Measurements from ENCODE around the gene PRSS23. TPM values are rescaled to one million over a fixed set of nuclear protein-coding genes. Genes with fewer than 3 reads are reported as not detected.

The PRSS23 gene, protein sequence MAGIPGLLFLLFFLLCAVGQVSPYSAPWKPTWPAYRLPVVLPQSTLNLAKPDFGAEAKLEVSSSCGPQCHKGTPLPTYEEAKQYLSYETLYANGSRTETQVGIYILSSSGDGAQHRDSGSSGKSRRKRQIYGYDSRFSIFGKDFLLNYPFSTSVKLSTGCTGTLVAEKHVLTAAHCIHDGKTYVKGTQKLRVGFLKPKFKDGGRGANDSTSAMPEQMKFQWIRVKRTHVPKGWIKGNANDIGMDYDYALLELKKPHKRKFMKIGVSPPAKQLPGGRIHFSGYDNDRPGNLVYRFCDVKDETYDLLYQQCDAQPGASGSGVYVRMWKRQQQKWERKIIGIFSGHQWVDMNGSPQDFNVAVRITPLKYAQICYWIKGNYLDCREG
- polyA plus RNA-seq = 2.7 and 3.6 TPM in 2 replicates
- polyA minus RNA-seq = 4.4 and 5.0 TPM in 2 replicates

DNA sequence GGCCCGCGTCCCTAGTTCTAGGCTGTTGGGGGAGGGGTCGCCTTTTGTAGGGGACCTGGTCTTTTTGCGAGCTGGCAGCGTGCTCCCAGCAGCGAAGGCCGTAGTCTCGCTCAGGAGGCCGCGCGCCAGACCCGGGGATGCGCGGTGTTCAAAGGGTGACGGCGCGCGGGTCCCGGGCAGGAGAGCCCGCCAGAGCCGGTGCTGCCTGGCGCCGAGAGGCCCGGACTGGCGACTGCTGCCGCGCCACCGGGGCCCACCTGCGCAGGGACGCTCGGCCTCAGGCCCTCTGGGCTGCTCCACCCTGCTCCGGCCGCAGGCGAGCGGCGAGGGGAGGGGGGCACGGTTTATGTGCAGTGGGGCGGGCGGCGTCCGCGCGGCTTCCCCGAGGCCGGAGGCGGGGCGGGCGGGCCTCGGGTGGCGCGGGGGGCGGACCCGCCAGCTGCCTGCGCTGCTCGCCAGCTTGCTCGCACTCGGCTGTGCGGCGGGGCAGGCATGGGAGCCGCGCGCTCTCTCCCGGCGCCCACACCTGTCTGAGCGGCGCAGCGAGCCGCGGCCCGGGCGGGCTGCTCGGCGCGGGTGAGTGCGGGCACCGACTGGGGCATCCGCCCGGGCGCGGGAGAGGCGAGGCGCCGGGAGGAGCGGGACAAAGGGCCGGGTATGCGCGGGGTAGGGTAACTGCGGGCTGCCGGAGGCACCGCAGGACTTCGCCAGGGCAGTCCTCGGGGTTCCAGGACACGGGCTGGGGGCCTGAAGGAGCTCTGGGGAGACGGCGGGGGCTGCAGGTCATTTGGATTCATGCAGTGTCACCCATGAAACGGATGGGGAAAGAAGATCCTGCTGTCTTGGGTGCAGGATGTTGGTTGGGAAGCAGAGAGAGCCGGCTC is at the start of gene PRSS23:
Gene PRSS23, plus strand, starts transcription at position 467 of the 884 bp plus-strand sequence. CDS start 7,102 bp downstream, outside the sequence.
- Histone ChIP-seq H3K4me3 (ENCODE audit: low read length) (peak within 1 kb of the TSS; percentile 77), H3K4me2 (ENCODE audit: low read length) (peak within 1 kb of the TSS; percentile 74), H3K27me3 (ENCODE audit: insufficient read depth, low read depth, low read length) (no peaks in the 10 kb centered on the region), H2AFZ (ENCODE audit: low read depth, low read length) (peak within 1 kb of the TSS; percentile 16), H4K20me1 (ENCODE audit: insufficient read depth) (no peaks in the 10 kb centered on the region), H3K9ac (ENCODE audit: low read length) (peak within 1 kb of the TSS; percentile 68), H3K9me3 (ENCODE audit: low read length) (no peaks in the 10 kb centered on the region), H3K79me2 (replicated peaks; ENCODE audit: insufficient read depth, low read length) (peaks cover 41% of the 10 kb centered on the region), H3F3A (ENCODE audit: insufficient read depth, low read length, poor library complexity, severe bottlenecking) (no peaks in the 10 kb centered on the region), H3K27ac (ENCODE audit: low read length) (no peak within 1 kb of the TSS), H3K9me2 (ENCODE audit: insufficient read depth, low read length) (no peaks in the 10 kb centered on the region), H3K36me3 (ENCODE audit: insufficient read depth, low read length) (no peaks in the 10 kb centered on the region)
- TF ChIP-seq POLR2AphosphoS5 (IDR thresholded peaks at IDR 0.05) = peak; percentile 34
- no peak for TF ChIP-seq EP300 (conservative IDR thresholded peaks at IDR 0.05; ENCODE audit: poor library complexity, severe bottlenecking)
- TF ChIP-seq EZH2 (IDR thresholded peaks at IDR 0.05; ENCODE audit: borderline replicate concordance, insufficient read depth, low read length, poor library complexity, severe bottlenecking) = no peak
- TF ChIP-seq SMC3 (conservative IDR thresholded peaks at IDR 0.05; ENCODE audit: poor library complexity) = no peak
- TF ChIP-seq, protein P1, sequence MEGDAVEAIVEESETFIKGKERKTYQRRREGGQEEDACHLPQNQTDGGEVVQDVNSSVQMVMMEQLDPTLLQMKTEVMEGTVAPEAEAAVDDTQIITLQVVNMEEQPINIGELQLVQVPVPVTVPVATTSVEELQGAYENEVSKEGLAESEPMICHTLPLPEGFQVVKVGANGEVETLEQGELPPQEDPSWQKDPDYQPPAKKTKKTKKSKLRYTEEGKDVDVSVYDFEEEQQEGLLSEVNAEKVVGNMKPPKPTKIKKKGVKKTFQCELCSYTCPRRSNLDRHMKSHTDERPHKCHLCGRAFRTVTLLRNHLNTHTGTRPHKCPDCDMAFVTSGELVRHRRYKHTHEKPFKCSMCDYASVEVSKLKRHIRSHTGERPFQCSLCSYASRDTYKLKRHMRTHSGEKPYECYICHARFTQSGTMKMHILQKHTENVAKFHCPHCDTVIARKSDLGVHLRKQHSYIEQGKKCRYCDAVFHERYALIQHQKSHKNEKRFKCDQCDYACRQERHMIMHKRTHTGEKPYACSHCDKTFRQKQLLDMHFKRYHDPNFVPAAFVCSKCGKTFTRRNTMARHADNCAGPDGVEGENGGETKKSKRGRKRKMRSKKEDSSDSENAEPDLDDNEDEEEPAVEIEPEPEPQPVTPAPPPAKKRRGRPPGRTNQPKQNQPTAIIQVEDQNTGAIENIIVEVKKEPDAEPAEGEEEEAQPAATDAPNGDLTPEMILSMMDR (IDR thresholded peaks at IDR 0.05; ENCODE audit: poor library complexity, severe bottlenecking) = peak; percentile 12
- peak; percentile 53 for TF ChIP-seq MXI1 (conservative IDR thresholded peaks at IDR 0.05; ENCODE audit: poor library complexity, severe bottlenecking)

DNA sequence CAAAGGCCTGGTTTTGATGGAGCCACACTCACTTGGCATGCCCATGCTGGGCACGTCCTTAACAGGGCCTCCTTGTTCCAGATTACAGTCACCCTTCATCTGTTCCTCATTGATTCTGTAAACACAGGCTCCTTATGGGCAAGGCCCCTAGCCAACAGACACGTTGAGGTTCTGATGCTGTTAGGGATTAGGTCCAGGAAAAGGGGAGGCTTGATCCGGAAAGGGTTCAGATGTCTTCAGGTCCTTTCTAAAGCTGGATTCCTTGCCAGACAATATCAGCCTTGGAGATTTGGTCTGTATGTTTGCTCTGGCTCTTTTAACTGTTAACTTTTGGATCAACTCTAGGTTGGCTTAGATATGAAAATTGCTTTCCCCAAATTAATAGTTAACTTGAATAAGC is 46.9 kb upstream of the PRSS23 start:
- Histone ChIP-seq H3K4me3 (ENCODE audit: low read length) (no peak overlapping the region), H3K9me3 (ENCODE audit: low read length) (no peaks in the 10 kb centered on the region), H3K27me3 (ENCODE audit: insufficient read depth, low read depth, low read length) (no peaks in the 10 kb centered on the region), H3K9ac (ENCODE audit: low read length) (no peak overlapping the region), H3K27ac (ENCODE audit: low read length) (no peak overlapping the region), H2AFZ (ENCODE audit: low read depth, low read length) (no peak overlapping the region), H3F3A (ENCODE audit: insufficient read depth, low read length, poor library complexity, severe bottlenecking) (no peaks in the 10 kb centered on the region), H3K4me2 (ENCODE audit: low read length) (no peak overlapping the region), H3K79me2 (replicated peaks; ENCODE audit: insufficient read depth, low read length) (no peaks in the 10 kb centered on the region), H4K20me1 (ENCODE audit: insufficient read depth) (no peaks in the 10 kb centered on the region), H3K9me2 (ENCODE audit: insufficient read depth, low read length) (no peaks in the 10 kb centered on the region), H3K36me3 (ENCODE audit: insufficient read depth, low read length) (no peaks in the 10 kb centered on the region)
- TF ChIP-seq TAF1 (IDR thresholded peaks at IDR 0.05; ENCODE audit: low read depth) (no peak), MXI1 (conservative IDR thresholded peaks at IDR 0.05; ENCODE audit: poor library complexity, severe bottlenecking) (no peak), RAD21 (conservative IDR thresholded peaks at IDR 0.05) (no peak), EZH2 (IDR thresholded peaks at IDR 0.05; ENCODE audit: borderline replicate concordance, insufficient read depth, low read length, poor library complexity, severe bottlenecking) (no peak), POLR2AphosphoS5 (IDR thresholded peaks at IDR 0.05) (no peak), EP300 (conservative IDR thresholded peaks at IDR 0.05; ENCODE audit: poor library complexity, severe bottlenecking) (no peak), SMC3 (conservative IDR thresholded peaks at IDR 0.05; ENCODE audit: poor library complexity) (no peak)
- TF ChIP-seq, protein P2, sequence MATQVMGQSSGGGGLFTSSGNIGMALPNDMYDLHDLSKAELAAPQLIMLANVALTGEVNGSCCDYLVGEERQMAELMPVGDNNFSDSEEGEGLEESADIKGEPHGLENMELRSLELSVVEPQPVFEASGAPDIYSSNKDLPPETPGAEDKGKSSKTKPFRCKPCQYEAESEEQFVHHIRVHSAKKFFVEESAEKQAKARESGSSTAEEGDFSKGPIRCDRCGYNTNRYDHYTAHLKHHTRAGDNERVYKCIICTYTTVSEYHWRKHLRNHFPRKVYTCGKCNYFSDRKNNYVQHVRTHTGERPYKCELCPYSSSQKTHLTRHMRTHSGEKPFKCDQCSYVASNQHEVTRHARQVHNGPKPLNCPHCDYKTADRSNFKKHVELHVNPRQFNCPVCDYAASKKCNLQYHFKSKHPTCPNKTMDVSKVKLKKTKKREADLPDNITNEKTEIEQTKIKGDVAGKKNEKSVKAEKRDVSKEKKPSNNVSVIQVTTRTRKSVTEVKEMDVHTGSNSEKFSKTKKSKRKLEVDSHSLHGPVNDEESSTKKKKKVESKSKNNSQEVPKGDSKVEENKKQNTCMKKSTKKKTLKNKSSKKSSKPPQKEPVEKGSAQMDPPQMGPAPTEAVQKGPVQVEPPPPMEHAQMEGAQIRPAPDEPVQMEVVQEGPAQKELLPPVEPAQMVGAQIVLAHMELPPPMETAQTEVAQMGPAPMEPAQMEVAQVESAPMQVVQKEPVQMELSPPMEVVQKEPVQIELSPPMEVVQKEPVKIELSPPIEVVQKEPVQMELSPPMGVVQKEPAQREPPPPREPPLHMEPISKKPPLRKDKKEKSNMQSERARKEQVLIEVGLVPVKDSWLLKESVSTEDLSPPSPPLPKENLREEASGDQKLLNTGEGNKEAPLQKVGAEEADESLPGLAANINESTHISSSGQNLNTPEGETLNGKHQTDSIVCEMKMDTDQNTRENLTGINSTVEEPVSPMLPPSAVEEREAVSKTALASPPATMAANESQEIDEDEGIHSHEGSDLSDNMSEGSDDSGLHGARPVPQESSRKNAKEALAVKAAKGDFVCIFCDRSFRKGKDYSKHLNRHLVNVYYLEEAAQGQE (IDR thresholded peaks at IDR 0.05; ENCODE audit: borderline replicate concordance) = no peak
- TF ChIP-seq, protein P1 (IDR thresholded peaks at IDR 0.05; ENCODE audit: poor library complexity, severe bottlenecking) = no peak

All from neural cell (in vitro differentiated cells).